ENCODE data around the gene NSF.
"Not testable (repeated sequence)": the region's sequence is repeated elsewhere in the genome, so short reads cannot be mapped to it uniquely, and the experiment has no call there.

NSF gene

DNA sequence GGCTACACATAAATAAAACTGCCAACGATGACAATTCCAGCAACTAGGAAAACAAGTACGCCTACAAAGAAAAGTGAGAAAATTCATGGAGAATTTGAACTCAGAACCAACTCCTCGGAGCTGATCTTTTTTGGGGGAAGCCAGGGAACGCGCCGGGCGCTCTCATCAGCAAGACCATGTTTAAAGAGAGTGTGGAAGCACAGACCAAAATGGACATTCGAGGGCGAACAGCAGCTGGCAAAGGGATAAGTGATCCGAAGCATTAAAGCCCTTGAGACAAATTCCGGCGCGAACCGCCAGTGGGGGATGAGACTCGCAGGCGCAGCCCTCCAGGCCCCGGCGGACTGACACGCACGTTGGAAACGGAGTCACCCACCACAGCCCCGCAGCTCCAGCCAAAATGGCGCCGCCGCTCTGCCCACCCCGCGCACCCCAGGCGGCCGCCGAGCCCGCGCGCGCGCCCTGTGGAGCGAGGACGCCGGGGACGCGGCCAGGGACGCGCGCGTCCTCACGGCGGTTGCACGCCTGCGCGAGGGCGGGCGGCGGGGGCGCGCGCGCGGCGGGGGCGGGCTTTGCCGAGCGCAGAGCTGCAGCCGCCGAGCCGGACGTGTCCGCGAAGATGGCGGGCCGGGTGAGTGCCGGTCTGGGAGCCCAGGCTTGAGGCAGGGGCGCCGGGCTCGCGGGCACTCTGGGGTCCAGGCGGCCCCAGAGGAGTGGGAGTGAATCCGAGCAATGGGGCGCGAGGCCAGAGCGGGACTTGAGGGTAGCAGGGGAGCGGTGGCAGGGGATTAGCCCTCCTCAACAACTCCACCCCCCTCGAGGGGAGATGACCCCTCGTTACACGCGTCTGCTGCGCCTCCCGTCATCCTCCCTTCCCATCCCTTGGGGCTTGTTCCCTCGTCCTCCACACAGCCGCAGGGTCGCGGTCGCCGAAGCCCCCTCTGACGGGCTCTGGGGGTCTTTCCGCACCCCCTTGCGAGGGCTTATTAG, at the start of gene NSF:
Gene NSF, plus strand, starts transcription at position 513 of the 990 bp plus-strand sequence. Its CDS starts 107 bp downstream, at position 620.
- DNase-seq (ENCODE audit: low spot score): not testable (repeated sequence)

DNA sequence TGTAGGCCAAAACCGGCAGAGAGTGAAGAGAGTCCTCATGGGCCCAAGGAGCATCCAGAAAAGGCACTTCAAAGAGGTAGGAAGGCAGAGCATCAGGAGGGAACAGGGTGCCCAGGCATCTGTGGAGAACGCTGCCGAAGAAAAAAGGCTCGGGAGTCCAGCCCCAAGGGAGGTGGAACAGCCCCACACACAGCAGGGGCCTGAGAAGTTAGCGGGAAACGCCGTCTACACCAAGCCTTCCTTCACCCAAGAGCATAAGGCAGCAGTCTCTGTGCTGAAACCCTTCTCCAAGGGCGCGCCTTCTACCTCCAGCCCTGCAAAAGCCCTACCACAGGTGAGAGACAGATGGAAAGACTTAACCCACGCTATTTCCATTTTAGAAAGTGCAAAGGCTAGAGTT, 41.9 kb upstream of the NSF start:
- DNase-seq (ENCODE audit: low spot score): not testable (repeated sequence)

- DNase-seq (ENCODE audit: low spot score): not testable (repeated sequence)
Measured at GRCh38 chr17:46559155-46559554, 31.3 kb upstream of the NSF start.

DNA sequence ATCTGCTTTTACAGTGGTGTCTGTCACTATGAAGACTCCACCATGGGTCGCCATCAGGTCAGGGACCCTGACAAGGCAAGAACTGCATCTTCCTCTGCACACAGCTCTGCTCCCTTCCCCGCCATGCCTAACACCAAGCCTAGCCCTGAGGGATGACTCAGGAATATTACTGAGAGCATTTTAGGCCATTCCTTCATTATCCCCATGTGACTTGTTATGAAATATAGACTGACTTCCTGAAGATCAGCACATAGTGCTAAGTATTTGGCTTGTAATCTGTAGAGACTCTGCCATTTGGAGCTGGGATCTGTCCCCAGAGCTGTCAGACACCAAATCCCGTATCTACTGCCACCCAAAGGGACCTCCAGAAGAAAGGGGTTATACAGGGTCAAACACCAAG, 30.4 kb upstream of the NSF start:
- not testable (repeated sequence) for DNase-seq (ENCODE audit: low spot score)

- DNase-seq (ENCODE audit: low spot score): not testable (repeated sequence)
Measured at GRCh38 chr17:46566284-46566683, 24.2 kb upstream of the NSF start.

DNA sequence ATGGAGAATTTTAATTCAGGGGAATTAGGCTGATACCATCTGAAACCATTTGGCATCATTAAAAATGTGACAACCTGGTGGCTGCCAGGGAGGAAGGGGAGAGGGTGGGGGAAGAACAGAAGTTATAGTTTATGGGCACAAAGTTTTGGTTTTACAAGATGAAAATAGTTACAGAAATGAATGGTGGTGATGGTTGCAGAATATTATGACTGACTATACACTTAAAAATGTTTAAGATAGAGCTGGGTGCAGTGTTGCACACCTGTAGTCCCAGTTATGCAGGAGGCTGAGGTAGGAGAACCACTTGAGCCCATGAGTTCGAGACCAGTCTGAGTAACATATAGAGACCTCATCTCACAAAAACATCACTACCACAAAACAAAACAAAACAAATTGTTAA, 23.5 kb upstream of the NSF start:
- not testable (repeated sequence) for DNase-seq (ENCODE audit: low spot score)

- DNase-seq (ENCODE audit: low spot score): not testable (repeated sequence)
Measured at GRCh38 chr17:46571796-46572195, 18.7 kb upstream of the NSF start.

GRCh38 chr17:46579083-46580075, 11.1 kb upstream of the NSF start, which contains the start of gene ARL17A:
ARL17A (minus strand) TSS chr17:46579691; CDS start chr17:46576322, 3,369 bp downstream.
- DNase-seq (ENCODE audit: low spot score): not testable (repeated sequence)

GRCh38 chr17:46580082-46580481, 10.4 kb upstream of the NSF start:
- DNase-seq (ENCODE audit: low spot score): not testable (repeated sequence)

DNA sequence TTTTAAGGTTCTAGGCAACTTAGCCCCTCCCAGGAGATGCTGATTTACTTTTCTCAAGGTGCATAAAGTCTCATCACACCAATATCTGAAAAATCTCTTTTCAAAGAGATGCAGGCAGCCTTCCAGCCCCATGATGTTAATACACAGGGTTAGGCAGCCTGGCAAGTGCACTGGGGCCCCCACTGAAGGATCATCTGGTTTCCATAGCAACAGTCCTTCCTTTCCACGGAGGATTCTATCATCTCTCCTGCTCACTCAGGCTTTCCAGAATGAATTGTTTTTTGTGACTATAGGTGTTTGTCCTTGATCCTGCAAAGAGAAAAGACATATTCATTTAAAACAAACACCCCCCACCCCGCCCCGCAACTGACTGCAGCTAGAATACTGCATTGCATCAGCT, 5.0 kb upstream of the NSF start:
- not testable (repeated sequence) for DNase-seq (ENCODE audit: low spot score)

DNA sequence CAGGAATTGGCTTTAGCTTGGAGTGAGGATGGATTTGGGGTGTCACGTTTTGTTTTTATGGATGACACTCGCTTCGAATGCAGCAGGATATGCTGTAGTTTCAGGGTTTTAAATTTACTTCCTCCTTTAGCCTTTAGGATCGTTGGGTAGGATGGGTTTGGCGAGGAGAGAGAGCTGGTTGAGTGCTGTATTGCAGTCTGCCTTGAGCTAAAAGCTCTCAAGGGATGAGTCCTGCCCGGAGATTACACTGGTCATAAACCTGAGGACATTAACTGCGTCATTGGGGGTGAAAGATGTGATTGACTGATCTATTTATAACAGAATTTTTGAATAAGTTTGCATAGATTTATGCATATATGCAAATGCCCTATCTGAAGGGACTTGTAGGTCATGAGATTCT, 863 bp downstream of the NSF start:
- not testable (repeated sequence) for DNase-seq (ENCODE audit: low spot score)

- not testable (repeated sequence) for DNase-seq (ENCODE audit: low spot score)
Measured at GRCh38 chr17:46598344-46598931, 8.0 kb downstream of the NSF start.

DNA sequence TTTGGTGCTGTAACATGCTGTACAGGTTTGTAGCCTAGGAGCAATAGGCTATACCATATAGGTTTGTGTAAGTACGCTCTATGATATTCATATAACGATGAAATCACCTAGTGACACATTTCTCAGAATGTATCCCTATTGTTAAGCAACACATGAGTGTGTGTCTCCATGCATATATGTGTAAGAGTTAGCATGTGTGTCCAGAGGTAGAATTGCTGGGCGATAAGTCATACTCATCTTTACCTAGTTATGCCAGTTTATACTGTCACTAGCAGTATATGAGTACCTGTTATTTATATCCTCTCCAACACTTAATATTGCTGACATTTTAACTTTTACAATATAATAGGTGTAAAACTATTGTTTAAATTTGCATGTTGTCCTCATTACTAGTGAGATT, 10.3 kb downstream of the NSF start:
- DNase-seq (ENCODE audit: low spot score): not testable (repeated sequence)

- DNase-seq (ENCODE audit: low spot score): not testable (repeated sequence)
Measured at GRCh38 chr17:46603125-46603524, 12.7 kb downstream of the NSF start.

- DNase-seq (ENCODE audit: low spot score): not testable (repeated sequence)
Measured at GRCh38 chr17:46611304-46611703, 20.8 kb downstream of the NSF start.

DNA sequence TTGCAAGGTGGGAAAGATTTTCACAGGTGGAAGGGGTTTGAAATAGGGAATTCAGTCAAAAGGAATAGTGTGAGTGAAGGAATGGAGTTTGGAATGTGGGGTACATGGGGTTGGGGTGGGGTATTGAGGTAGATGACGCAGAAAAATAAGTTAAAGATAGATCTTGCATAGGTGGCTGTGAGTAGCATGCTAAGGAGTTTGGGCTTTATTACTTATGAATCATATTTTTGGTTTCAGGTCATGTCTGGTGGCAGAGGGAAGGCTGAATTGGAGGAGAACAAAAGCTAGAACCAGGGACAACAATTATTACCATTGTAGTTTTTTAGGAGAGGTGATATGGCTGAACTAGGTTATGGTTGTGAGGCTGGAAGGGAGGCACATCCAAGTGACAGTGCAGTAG, 23.4 kb downstream of the NSF start:
- not testable (repeated sequence) for DNase-seq (ENCODE audit: low spot score)

GRCh38 chr17:46617121-46617520, 26.7 kb downstream of the NSF start:
- DNase-seq (ENCODE audit: low spot score): not testable (repeated sequence)

DNA sequence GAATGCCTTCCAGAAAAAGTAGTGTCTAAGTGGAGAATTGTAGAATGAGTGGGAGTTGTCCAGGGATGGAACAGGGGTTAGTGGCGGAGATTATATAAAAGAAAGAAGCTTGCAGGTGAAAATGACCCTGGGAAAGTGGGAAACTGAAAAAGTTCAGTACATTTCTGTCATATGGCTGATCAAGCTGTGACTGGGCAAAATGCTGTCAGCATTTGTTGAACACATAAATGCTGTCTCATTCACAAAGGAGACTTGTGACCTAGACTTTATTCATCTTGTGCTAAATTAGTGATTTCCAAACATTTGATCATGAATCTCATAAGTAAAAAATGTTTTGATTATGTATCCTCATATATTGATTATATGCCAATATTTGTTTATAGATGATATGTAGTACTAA, 28.5 kb downstream of the NSF start:
- DNase-seq (ENCODE audit: low spot score): not testable (repeated sequence)

GRCh38 chr17:46623790-46624189, 33.3 kb downstream of the NSF start:
- DNase-seq (ENCODE audit: low spot score): not testable (repeated sequence)

GRCh38 chr17:46624726-46625125, 34.3 kb downstream of the NSF start:
- DNase-seq (ENCODE audit: low spot score): not testable (repeated sequence)

DNA sequence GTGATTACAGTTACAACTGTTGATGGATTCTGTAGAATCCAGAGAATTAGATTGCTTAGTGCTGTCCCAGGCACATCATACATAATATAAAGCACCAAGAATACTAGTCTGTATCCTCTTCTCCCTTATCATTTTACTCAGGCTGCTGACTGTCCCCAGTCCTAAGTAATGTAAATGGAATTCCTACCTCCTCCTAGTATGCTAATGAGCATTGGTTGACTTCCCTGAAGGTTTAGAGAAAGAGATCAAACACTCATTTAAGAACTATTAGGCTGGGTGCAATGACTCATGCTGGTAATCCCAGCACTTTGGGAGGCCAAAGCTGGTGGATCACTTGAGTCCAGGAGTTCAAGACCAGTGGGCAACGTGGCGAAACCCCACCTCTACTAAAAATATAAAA, 37.0 kb downstream of the NSF start:
- not testable (repeated sequence) for DNase-seq (ENCODE audit: low spot score)
